Subcutaneous abdominal adipose tissue (tissue), 5 donors: ENCODE data around the gene SIRT6.

Experiments
- H3K27ac ChIP-seq: one replicate; pipeline ENCODE4 v1.7.0; 2013; ENCODE audit warnings: low read depth, mild to moderate bottlenecking, inconsistent platforms, low read length, moderate library complexity
- H3K27me3 ChIP-seq, 5 donors: one replicate each; pipeline ENCODE4 v1.7.0; 2013; ENCODE audit warnings: low read length in 5 of 5, inconsistent platforms in 1 of 5; ENCODE audit not compliant: control insufficient read depth in 5 of 5, insufficient read depth in 4 of 5
- H3K36me3 ChIP-seq, 5 donors: one replicate each; pipeline ENCODE4 v1.7.0; 2013; ENCODE audit warnings: low read length in 5 of 5; ENCODE audit not compliant: control insufficient read depth in 5 of 5, insufficient read depth in 5 of 5
- H3K4me1 ChIP-seq, 5 donors: one replicate each; pipeline ENCODE4 v1.7.0; 2013; ENCODE audit warnings: low read length in 5 of 5, mild to moderate bottlenecking in 3 of 5, moderate library complexity in 1 of 5; ENCODE audit not compliant: control insufficient read depth in 5 of 5, insufficient read depth in 5 of 5
- H3K4me3 ChIP-seq, 5 donors: one replicate each; pipeline ENCODE4 v1.7.0; 2013; ENCODE audit warnings: low read length in 5 of 5, low read depth in 1 of 5
- H3K9ac ChIP-seq, 5 donors: one replicate each; pipeline ENCODE4 v1.7.0; 2013; ENCODE audit warnings: low read length in 5 of 5, mild to moderate bottlenecking in 4 of 5, moderate library complexity in 3 of 5
- H3K9me3 ChIP-seq, 5 donors: one replicate each; pipeline ENCODE4 v1.7.0; 2013; ENCODE audit warnings: low read length in 5 of 5; ENCODE audit not compliant: control insufficient read depth in 5 of 5
- donor health status: healthy.
- donor health status: healthy.
- donor health status: healthy.
- donor health status: healthy.
- donor health status: healthy.

The SIRT6 gene

DNA sequence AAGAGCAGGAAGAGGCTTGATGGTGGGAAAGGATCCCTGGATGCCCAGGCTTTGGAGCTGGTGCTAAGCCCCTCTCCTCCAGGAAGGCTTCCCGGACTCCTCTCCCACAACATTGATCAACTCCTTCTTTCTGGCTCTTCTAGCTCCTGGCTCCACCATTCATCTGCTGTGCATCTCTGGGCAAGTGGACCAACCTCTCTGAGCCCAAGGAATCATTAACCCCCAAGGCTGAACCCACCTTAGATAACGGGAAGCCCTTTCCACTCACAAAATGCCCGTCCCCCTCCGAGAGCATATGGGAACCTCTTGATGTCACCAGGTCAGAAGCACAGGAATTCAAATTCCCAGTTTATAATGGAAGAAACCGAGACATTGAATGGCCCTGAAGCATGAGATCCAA, 5.2 kb downstream of the SIRT6 start:
- Histone ChIP-seq H3K36me3 (peaks cover 0 to 51% (median 28%) of the 10 kb centered on the region in 5 donors), H3K4me1 (peaks cover 2 to 26% (median 18%) of the 10 kb centered on the region in 5 donors), H3K27me3 (peaks cover 0 to 2% (median 2%) of the 10 kb centered on the region in 5 donors), H3K4me3 (no peak overlapping the region), H3K9ac (no peak overlapping the region), H3K9me3 (no peaks in the 10 kb centered on the region), H3K27ac (no peak overlapping the region)

- peaks cover 0 to 50% (median 28%) of the 10 kb centered on the region in 5 donors for H3K36me3 ChIP-seq
- peaks cover 0 to 11% (median 5%) of the 10 kb centered on the region in 5 donors for H3K4me1 ChIP-seq
Measured at GRCh38 chr19:4175669-4175931, 6.8 kb downstream of the SIRT6 start.

DNA sequence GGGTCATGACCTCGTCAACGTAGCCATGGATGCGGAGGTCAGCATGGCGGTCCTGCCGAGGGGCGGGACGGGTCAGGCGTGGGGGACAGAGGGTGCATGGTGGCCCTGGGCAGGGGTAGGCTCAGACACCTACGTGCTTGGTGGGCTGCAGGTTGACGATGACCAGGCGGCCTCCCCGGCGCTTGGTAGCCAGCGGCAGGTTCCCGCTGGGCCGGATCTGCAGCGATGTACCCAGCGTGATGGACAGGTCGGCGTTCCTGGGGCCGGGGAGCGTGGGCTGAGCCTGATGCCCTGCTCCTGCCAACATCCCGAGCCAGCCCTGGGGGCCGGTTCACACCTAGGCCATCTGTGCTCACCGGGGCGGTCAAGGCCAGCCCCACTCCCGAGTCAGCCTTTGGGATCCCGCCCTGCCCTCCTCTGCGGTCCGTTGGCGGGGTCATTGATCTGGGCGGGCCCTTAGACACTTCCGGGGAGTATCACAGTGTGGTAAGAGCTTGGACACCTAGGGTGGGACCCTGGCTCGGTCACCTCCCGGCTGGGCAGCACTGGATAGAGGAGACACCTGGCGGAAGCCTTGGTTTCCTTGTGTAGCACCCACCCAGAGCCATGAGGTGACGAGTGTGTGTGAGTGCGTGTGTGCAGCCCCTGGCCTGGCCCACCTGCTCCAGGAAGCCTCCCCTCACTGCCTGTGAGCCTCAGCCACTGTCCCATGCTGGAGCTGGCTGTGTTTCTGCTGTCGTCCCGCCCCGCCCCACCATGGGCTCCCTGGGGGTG, 7.3 kb downstream of the SIRT6 start:
- Histone ChIP-seq H3K27me3 (peaks cover 3 to 13% (median 10%) of the 10 kb centered on the region in 5 donors), H3K4me3 (no peak overlapping the region), H3K9ac (no peak overlapping the region), H3K27ac (no peak overlapping the region), H3K4me1 (peaks cover 0 to 7% (median 5%) of the 10 kb centered on the region in 5 donors), H3K36me3 (peaks cover 0 to 44% (median 27%) of the 10 kb centered on the region in 5 donors), H3K9me3 (no peaks in the 10 kb centered on the region)

More at GRCh38 chr19:4175669-4175931, 6.8 kb downstream of the SIRT6 start:
- Histone ChIP-seq H3K27me3 (peaks cover 3 to 12% (median 10%) of the 10 kb centered on the region in 5 donors), H3K9me3 (no peaks in the 10 kb centered on the region), H3K27ac (no peak overlapping the region), H3K4me3 (no peak overlapping the region), H3K9ac (no peak overlapping the region)

GRCh38 chr19:4174213-4174894, 8.0 kb downstream of the SIRT6 start:
- H3K9ac ChIP-seq, result no peak overlapping the region
- peaks cover 3 to 17% (median 10%) of the 10 kb centered on the region in 5 donors for H3K27me3 ChIP-seq
- no peak overlapping the region for H3K4me3 ChIP-seq
- no peak overlapping the region for H3K27ac ChIP-seq
- H3K36me3 ChIP-seq, result peaks cover 0 to 37% (median 23%) of the 10 kb centered on the region in 5 donors
- no peaks in the 10 kb centered on the region for H3K9me3 ChIP-seq
- peaks cover 0 to 7% (median 5%) of the 10 kb centered on the region in 5 donors for H3K4me1 ChIP-seq

DNA sequence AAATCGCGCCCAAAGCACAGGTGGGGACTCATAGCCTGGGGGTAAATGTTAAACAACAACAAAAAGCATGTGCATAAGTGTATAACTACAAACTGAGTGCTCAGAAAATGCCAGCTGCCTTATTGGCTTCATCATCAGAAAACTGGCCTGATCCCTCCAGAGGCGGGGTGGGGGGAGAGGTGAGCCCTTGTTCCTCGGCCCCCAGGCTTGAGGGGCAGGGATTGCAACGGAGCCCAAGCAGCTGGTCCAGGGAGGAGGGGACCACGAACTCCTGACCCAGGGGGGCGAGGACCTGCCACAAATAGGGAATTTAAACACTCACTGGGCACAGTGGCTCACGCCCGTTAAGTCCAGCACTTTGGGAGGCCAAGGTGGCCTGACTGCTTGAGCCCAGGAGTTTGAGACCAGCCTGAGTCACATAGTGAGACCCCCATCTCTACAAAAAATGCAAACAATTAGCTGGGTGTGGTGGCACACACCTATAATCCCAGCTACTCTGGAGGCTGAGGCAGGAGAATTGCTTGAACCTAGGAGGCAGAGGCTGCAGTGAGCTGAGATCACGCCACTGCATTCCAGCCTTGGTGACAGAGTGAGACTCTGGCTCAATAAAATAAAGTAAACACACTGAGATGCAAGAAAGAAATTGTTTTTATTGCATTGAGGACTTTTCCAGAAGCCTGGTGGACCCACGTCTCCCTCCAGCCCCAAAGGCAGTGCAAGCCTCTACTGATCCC, 8.7 kb downstream of the SIRT6 start:
- Histone ChIP-seq H3K4me3 (no peak overlapping the region), H3K9me3 (no peaks in the 10 kb centered on the region), H3K27me3 (peaks cover 3 to 17% (median 10%) of the 10 kb centered on the region in 5 donors), H3K9ac (no peak overlapping the region), H3K27ac (no peak overlapping the region), H3K4me1 (peaks cover 0 to 7% (median 5%) of the 10 kb centered on the region in 5 donors), H3K36me3 (peaks cover 0 to 30% (median 22%) of the 10 kb centered on the region in 5 donors)

DNA sequence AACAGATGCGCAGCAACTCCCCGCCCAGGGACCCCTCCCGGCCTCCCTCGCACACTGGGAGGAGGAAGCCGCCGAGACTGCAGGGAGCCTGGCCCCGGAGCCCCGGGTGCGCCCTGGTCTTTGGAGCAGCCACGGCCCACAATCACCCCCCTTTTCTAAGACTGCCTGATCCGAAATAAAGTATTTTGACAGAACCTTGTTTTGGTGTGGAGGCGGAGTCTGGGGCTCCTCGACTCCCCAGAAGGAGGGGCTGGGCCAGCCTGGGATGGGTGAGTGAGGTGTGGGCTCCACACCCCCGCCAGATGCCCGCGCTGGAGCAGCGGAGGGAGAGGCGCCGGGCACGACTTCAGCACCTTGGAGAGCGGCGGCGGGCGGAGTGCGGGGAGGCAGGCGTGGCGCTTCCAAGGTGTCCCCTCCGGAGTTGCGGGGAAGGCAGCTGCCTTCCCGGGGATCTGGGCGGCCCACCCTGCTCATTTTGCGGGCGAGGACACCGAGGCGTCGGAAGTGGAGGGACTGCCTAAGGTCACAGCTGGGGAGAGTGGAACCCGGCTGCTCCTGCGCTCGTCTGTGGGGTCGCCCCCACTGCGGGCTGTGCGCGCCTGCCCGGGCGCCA, 9.4 kb downstream of the SIRT6 start:
- peaks cover 0 to 7% (median 5%) of the 10 kb centered on the region in 5 donors for H3K4me1 ChIP-seq
- peaks cover 0 to 24% (median 18%) of the 10 kb centered on the region in 5 donors for H3K36me3 ChIP-seq
- H3K27ac ChIP-seq, result no peak overlapping the region
- no peak overlapping the region for H3K9ac ChIP-seq
- no peak overlapping the region for H3K4me3 ChIP-seq
- H3K9me3 ChIP-seq, result no peaks in the 10 kb centered on the region
- H3K27me3 ChIP-seq, result peaks cover 3 to 17% (median 11%) of the 10 kb centered on the region in 5 donors

DNA sequence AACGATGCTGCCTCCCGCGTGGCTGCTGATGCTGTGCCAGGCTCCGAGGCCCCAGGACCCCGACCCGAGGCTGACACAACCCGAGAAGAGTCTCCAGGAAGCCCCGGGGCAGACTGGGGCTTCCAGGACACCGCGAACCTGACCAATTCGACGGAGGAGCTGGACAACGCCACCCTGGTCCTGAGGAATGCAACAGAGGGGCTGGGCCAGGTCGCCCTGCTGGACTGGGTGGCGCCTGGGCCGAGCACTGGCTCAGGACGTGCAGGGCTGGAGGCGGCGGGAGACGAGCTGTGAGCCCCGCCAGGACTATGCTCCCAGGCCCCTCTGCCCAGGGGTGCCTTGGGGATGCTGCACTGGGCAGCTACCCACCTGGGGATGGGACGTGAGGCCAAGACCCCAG, 10.7 kb downstream of the SIRT6 start:
- no peak overlapping the region for H3K4me3 ChIP-seq
- no peaks in the 10 kb centered on the region for H3K9me3 ChIP-seq
- peaks cover 0 to 19% (median 14%) of the 10 kb centered on the region in 5 donors for H3K36me3 ChIP-seq
- H3K27me3 ChIP-seq, result peaks cover 3 to 18% (median 12%) of the 10 kb centered on the region in 5 donors
- H3K4me1 ChIP-seq, result peaks cover 0 to 7% (median 5%) of the 10 kb centered on the region in 5 donors
- no peak overlapping the region for H3K9ac ChIP-seq
- H3K27ac ChIP-seq, result no peak overlapping the region

- H3K9me3 ChIP-seq, result no peaks in the 10 kb centered on the region
- H3K4me3 ChIP-seq, result no peak overlapping the region
- no peaks in the 10 kb centered on the region for H3K36me3 ChIP-seq
- no peaks in the 10 kb centered on the region for H3K4me1 ChIP-seq
- H3K9ac ChIP-seq, result no peak overlapping the region
- H3K27me3 ChIP-seq, result peaks cover 0 to 13% (median 5%) of the 10 kb centered on the region in 5 donors
- no peak overlapping the region for H3K27ac ChIP-seq
Measured at GRCh38 chr19:4164262-4164661, 18.1 kb downstream of the SIRT6 start.

- Histone ChIP-seq H3K27me3 (peaks cover 0 to 13% (median 8%) of the 10 kb centered on the region in 5 donors), H3K9me3 (no peaks in the 10 kb centered on the region), H3K36me3 (no peaks in the 10 kb centered on the region), H3K4me1 (no peaks in the 10 kb centered on the region), H3K4me3 (no peak overlapping the region), H3K27ac (no peak overlapping the region), H3K9ac (no peak overlapping the region)
Measured at GRCh38 chr19:4161415-4162077, 20.8 kb downstream of the SIRT6 start.
